T-helper 1 cell treated with Interleukin-12 subunit alpha and Interleukin-12 subunit beta and Interleukin-4 antibody, amounts not matched to agents 30 μg/mL and 1 μg/mL, for 36 hours (primary cell): Measurements from ENCODE around the gene CHST2.

Experiments used
- H3K27ac Mint-ChIP-seq: one replicate; pipeline ENCODE4 v1.8.0; 2021; ENCODE audit warnings: mild to moderate bottlenecking, mixed read lengths
- H3K27me3 Mint-ChIP-seq: one replicate; pipeline ENCODE4 v1.8.0; 2021; ENCODE audit warnings: low read depth, mixed read lengths
- H3K36me3 Mint-ChIP-seq: one replicate; pipeline ENCODE4 v1.8.0; 2021; ENCODE audit warnings: low read depth, mixed read lengths
- H3K4me1 Mint-ChIP-seq: one replicate; pipeline ENCODE4 v1.8.0; 2021; ENCODE audit warnings: low read depth, mixed read lengths
- H3K4me3 Mint-ChIP-seq: one replicate; pipeline ENCODE4 v1.8.0; 2021; ENCODE audit warnings: mild to moderate bottlenecking, moderate library complexity, mixed read lengths
- H3K9me3 Mint-ChIP-seq: one replicate; pipeline ENCODE4 v1.8.0; 2021; ENCODE audit warnings: mixed read lengths

Gene CHST2

DNA sequence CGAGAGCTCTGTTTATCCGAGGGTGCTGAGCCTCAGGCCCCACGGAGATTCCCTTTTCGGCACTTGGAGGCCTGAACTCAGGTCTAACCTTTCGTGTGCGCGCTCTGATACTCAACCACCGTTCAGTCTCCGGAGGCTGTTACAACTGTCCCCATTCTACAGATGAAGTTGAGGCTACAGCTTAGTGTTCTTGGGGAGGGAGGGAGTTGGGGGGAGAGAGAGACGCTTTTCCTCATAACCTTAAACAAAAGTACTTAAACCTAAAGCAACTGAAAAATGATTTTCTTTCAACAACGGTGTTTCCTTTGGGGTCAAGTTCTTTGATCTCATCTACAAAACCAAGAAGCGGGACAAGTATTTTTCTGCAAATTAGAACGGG is 952 bp upstream of the CHST2 start:
- Mint-ChIP-seq H3K27ac (no peak overlapping the region), H3K4me3 (peak overlapping the region; percentile 87), H3K27me3 (peaks cover 12% of the 10 kb centered on the region), H3K4me1 (peaks cover 26% of the 10 kb centered on the region), H3K36me3 (peaks cover 2% of the 10 kb centered on the region), H3K9me3 (no peaks in the 10 kb centered on the region)

DNA sequence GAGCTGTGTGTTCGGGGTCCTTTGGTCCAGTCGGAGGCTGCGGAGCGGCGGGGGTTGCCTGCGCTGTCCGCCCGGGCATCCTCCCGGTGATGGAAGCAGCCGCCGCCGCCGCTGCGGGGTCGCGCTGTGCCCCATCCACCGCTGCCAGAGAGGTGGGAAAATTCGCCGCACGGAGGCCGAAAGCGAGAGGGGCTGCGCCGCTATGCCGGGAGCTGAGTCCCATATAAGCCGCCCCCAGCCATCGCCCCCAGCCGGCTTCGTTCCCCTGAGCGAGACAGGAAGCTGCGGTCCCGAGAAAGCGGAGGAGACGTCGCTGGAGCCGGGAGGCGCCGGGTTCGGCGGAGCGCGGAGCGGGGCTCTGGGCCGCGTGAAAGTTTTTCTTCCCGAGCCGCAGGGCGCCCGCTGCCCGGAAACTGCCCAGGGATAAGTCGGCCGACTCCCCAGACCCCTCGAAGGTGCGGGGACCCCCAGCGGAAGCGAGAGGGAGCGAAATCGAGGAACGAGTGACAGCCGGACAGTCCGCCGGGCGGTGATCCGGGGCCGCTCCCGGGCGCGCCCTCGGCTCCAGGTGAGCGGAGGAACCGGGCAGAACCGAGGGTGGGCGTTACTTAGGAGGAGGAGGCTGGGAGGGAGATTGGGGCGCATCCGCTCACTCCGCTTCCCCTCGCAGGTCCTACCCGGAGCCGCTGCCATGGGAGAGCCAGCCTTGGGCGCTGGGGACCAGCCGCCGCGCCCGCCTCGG is 574 bp downstream of the CHST2 start:
- Mint-ChIP-seq H3K27ac (peak overlapping the region; percentile 49), H3K36me3 (peaks cover 2% of the 10 kb centered on the region), H3K4me3 (peak overlapping the region; percentile 84), H3K4me1 (peaks cover 32% of the 10 kb centered on the region), H3K27me3 (peaks cover 12% of the 10 kb centered on the region), H3K9me3 (no peaks in the 10 kb centered on the region)

DNA sequence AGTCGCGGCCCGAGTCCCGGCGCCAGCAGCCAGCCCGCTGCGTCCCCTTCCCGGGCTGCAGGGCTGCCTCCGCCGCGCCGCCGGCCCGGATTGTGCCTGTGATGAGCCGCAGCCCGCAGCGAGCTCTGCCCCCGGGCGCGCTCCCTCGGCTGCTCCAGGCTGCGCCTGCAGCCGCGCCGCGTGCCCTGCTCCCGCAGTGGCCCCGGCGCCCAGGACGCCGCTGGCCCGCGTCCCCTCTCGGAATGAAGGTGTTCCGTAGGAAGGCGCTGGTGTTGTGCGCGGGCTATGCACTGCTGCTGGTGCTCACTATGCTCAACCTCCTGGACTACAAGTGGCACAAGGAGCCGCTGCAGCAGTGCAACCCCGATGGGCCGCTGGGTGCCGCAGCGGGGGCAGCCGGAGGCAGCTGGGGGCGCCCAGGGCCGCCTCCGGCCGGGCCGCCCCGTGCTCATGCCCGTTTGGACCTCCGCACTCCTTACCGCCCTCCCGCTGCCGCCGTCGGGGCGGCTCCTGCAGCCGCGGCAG is 1.2 kb downstream of the CHST2 start:
- H3K27ac Mint-ChIP-seq = no peak overlapping the region
- no peaks in the 10 kb centered on the region for H3K9me3 Mint-ChIP-seq
- H3K36me3 Mint-ChIP-seq = peaks cover 2% of the 10 kb centered on the region
- H3K4me1 Mint-ChIP-seq = peaks cover 32% of the 10 kb centered on the region
- peak overlapping the region; percentile 63 for H3K4me3 Mint-ChIP-seq
- H3K27me3 Mint-ChIP-seq = peaks cover 12% of the 10 kb centered on the region

DNA sequence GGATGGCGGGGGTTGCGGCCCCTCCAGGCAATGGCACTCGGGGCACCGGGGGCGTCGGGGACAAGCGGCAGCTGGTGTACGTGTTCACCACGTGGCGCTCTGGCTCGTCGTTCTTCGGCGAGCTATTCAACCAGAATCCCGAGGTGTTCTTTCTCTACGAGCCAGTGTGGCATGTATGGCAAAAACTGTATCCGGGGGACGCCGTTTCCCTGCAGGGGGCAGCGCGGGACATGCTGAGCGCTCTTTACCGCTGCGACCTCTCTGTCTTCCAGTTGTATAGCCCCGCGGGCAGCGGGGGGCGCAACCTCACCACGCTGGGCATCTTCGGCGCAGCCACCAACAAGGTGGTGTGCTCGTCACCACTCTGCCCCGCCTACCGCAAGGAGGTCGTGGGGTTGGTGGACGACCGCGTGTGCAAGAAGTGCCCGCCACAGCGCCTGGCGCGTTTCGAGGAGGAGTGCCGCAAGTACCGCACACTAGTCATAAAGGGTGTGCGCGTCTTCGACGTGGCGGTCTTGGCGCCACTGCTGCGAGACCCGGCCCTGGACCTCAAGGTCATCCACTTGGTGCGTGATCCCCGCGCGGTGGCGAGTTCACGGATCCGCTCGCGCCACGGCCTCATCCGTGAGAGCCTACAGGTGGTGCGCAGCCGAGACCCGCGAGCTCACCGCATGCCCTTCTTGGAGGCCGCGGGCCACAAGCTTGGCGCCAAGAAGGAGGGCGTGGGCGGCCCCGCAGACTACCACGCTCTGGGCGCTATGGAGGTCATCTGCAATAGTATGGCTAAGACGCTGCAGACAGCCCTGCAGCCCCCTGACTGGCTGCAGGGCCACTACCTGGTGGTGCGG is 1.9 kb downstream of the CHST2 start:
- Mint-ChIP-seq H3K27ac (no peak overlapping the region), H3K4me1 (peaks cover 29% of the 10 kb centered on the region), H3K27me3 (peaks cover 12% of the 10 kb centered on the region), H3K9me3 (no peaks in the 10 kb centered on the region), H3K4me3 (peak overlapping the region; percentile 63), H3K36me3 (peaks cover 2% of the 10 kb centered on the region)

DNA sequence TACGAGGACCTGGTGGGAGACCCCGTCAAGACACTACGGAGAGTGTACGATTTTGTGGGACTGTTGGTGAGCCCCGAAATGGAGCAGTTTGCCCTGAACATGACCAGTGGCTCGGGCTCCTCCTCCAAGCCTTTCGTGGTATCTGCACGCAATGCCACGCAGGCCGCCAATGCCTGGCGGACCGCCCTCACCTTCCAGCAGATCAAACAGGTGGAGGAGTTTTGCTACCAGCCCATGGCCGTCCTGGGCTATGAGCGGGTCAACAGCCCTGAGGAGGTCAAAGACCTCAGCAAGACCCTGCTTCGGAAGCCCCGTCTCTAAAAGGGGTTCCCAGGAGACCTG is 2.5 kb downstream of the CHST2 start:
- Mint-ChIP-seq H3K4me3 (no peak overlapping the region), H3K9me3 (no peaks in the 10 kb centered on the region), H3K27ac (no peak overlapping the region), H3K27me3 (peaks cover 12% of the 10 kb centered on the region), H3K36me3 (peaks cover 2% of the 10 kb centered on the region), H3K4me1 (peaks cover 27% of the 10 kb centered on the region)

DNA sequence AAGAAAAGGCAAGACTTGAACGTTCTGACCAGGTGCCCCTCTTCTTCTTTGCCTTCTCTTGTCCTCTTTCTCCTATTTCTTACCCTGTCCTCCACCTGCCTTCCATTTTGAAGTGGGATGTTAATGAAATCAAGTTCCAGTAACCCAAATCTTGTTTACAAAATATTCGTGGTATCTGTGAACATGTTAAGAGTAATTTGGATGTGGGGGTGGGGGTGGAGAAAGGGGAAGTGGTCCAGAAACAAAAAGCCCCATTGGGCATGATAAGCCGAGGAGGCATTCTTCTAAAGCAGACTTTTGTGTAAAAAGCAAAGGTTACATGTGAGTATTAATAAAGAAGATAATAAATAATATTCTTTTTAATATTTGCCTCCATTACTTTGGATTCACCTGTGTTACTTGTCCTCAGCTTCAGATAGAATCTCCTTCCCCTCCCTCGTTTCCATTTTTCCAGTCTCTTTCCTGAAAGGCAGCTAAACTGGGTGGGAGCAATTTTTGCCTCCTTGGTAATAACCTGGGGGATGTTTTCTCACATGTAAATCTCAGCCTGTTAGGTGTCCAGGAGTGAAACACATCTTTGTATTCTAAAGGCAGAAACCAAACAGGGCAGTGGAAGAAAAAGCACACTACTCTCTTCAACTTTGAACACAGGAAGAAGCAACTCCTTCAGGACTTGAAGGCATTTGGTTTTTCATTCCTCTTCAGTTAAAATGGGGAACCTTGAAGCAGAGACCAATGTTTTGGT is 3.2 kb downstream of the CHST2 start:
- H3K36me3 Mint-ChIP-seq = peaks cover 2% of the 10 kb centered on the region
- H3K9me3 Mint-ChIP-seq = no peaks in the 10 kb centered on the region
- peaks cover 7% of the 10 kb centered on the region for H3K27me3 Mint-ChIP-seq
- peaks cover 22% of the 10 kb centered on the region for H3K4me1 Mint-ChIP-seq
- H3K27ac Mint-ChIP-seq = no peak overlapping the region
- peak overlapping the region; percentile 50 for H3K4me3 Mint-ChIP-seq

DNA sequence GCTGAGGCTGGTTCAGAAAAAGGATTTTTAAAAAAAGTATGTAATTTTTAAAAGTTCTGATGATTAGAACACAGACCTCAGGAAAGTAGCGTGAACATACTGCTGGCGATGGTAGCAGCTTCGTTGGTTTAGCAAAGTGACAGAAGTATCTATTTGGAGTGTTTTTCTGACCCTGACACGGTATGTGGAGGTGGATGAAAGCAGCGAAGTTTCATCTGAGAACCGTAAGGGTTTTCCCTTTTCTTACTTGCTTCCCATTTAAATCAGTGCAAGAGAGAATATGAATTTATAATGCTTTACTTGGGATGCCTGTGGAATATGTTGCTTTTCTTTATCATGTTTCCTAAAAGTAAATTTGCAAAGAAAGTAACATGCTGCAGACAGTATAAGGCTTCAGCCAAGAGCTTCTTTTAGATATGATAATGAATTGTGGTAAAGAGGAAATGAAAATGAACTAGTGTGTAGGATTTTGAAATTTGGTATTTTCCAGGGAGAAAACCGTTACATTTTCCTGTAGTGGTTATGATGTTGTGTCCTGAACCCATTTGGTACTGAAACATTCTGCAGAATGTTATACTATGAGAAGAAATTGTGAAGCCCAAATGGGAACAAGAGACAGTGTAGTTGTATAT is 3.9 kb downstream of the CHST2 start:
- Mint-ChIP-seq H3K27me3 (peaks cover 5% of the 10 kb centered on the region), H3K4me1 (peaks cover 22% of the 10 kb centered on the region), H3K36me3 (peaks cover 2% of the 10 kb centered on the region), H3K4me3 (peak overlapping the region; percentile 50), H3K27ac (no peak overlapping the region), H3K9me3 (no peaks in the 10 kb centered on the region)

DNA sequence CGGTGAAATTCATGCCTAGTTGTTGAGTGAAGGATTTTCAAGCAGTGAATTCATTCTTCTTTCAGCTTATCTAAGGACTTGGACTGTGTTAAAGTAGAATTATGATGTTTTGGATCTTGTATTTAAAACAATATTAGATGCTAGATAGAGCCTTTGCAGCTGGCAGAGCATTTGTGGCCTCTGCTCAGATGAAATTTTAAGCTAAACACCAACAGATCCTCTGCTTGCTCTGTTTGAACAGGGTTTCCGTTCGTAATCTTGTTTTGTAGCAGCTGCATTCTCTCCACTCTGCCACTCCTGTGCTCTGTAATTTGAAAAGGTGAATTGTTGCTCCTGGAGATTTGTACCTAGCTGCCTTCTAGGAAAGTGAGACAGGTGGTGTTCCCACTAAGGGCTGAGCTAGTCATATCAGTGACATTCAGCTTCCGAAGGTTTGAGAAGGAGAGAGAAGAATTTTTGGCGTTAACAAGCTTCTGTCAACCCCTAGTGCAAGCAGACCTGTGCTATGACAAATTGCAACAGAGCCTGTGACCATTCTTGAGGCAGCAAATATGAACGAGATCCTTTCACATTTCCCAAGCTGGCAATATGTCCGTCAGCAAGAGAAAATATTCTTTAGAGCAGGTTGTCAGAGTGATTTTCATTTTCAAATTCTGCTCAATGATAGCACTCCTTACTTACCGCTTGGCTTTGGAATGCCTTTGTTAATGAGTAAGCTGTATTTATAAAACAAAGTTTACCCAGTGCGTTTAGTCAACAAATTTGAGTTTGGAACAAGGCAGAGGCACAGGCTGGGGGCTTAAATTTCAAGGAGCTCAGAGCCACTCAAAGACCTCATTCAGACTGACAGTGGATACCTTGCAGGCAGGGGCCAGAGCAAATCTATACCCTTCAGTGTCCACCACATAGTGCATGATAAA is 5.3 kb downstream of the CHST2 start:
- no peak overlapping the region for H3K4me3 Mint-ChIP-seq
- no peaks in the 10 kb centered on the region for H3K27me3 Mint-ChIP-seq
- H3K36me3 Mint-ChIP-seq = peaks cover 2% of the 10 kb centered on the region
- H3K27ac Mint-ChIP-seq = no peak overlapping the region
- no peaks in the 10 kb centered on the region for H3K9me3 Mint-ChIP-seq
- peaks cover 18% of the 10 kb centered on the region for H3K4me1 Mint-ChIP-seq

DNA sequence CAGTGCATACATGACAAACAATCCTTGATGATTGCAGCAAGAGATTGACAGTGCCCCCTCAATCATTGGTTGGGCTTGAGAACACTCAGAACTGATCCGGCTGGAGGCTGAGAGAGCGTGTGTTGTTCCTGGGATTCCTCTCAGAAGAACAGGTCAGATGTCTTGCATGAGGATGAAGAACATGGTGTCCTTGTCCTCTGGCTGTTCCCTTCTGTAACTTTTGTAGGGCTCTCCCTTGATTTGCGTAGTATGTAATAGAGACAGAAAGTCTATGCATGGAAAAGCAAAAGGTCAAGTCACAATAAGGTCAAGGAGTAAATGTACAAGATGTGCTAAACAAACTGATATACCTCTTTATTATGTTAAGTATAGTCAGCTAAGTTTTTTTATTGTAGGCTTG is 8.2 kb downstream of the CHST2 start:
- Mint-ChIP-seq H3K27me3 (no peaks in the 10 kb centered on the region), H3K36me3 (peaks cover 2% of the 10 kb centered on the region), H3K9me3 (no peaks in the 10 kb centered on the region), H3K4me1 (peaks cover 14% of the 10 kb centered on the region), H3K27ac (no peak overlapping the region), H3K4me3 (no peak overlapping the region)

DNA sequence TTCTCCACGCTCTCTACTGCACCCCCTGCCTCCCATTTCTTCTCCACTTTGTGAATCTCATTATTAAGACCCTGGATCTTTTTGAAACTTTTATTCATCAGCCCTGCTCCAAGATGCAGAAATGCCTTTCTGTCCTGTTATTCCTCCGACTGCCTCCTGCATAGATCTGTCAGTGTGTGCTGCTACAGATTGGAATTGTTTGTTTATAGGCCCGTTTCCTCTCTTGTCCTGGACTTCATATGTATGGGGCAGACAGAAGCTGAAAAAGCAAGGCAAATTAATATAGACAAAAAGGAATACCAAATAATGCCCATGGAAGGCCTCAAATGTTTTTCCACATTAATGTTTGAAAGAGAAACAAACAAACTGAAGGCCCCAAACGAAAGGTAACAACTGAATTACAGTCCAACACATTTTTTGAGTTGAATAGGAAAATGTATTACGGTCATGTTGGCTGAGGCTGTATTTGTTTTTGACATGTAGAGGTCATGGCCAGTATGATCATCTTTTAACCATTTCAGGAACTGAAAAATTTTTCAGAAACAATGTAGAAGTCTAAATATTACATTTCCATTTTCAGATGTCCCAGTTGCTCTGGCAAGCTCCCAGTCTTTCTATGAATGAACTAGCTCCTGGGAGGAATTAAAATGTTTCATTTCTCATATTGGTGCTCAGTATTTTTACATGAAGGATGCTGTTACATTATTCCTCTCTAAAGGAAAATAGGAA is 8.8 kb downstream of the CHST2 start:
- Mint-ChIP-seq H3K4me1 (peaks cover 8% of the 10 kb centered on the region), H3K27ac (no peak overlapping the region)

DNA sequence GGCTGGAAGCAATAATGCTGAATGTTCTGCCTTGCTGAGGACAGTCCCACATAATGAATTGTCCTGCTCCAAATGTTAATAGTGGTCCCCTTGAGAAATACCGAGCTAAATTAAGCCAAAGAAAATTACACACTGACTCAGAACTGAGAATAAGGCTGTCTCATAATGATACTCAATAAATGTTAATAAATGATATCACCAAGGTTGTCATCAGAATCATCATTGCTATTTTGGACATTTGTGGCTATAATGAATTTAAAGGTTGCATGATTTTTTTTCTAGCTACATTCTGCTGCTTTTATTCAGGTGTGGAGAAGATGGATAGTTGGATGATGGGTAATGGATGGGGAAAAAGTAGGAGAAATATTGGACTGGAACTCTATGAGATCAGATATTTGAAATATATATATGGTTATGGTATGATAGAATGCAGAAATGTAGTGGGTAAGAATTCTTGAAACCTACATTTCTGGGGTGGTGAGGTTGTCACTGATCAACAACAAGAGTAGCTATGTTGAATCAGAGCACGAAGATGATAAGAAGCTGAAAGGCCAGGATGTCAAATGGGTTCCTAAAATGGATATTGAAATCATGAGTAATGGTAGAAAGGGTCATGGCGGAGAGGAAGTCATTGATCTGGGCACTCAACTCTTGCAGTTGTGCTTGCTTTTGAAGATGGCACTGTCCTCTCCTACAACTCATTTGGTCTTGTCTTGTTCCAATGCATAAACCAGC is 12.8 kb downstream of the CHST2 start:
- H3K36me3 Mint-ChIP-seq = peaks cover 4% of the 10 kb centered on the region
- no peak overlapping the region for H3K27ac Mint-ChIP-seq
- peaks cover 3% of the 10 kb centered on the region for H3K4me1 Mint-ChIP-seq
- no peaks in the 10 kb centered on the region for H3K27me3 Mint-ChIP-seq
- no peaks in the 10 kb centered on the region for H3K9me3 Mint-ChIP-seq
- no peak overlapping the region for H3K4me3 Mint-ChIP-seq

More for the DNA sequence above, 8.8 kb downstream of the CHST2 start:
- H3K9me3 Mint-ChIP-seq = no peaks in the 10 kb centered on the region
- H3K36me3 Mint-ChIP-seq = peaks cover 2% of the 10 kb centered on the region
- H3K27me3 Mint-ChIP-seq = no peaks in the 10 kb centered on the region
- H3K4me3 Mint-ChIP-seq = no peak overlapping the region

DNA sequence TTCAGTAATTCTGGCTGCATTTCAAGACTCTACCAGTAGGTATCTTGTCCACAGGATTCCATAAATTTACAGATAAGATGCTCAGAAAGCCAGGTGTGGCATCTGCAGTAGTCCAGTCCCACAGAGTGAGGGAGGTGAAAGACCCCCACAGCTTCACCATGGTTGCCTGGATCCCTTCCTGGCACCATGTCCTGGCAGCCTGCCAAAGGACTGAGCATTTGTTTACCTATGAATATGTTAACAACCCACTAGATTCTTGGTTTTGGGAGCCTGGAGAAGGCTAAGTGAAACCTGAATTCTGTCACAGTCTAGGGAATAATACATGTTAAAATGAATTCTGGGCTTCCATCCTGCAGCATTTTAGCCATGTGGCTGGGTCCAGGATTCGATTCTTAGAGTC is 14.9 kb downstream of the CHST2 start:
- Mint-ChIP-seq H3K4me1 (peaks cover 3% of the 10 kb centered on the region), H3K27me3 (no peaks in the 10 kb centered on the region), H3K36me3 (peaks cover 4% of the 10 kb centered on the region), H3K27ac (no peak overlapping the region), H3K4me3 (no peak overlapping the region), H3K9me3 (no peaks in the 10 kb centered on the region)
